Measurements from ENCODE around the gene ANAPC10. TPM values are rescaled to one million over a fixed set of nuclear protein-coding genes. Genes with fewer than 3 reads are reported as not detected.

Gene ANAPC10
- 5.7 TPM for polyA plus RNA-seq (2012; ENCODE audit: insufficient read length, low read depth)

GRCh38 chr4:145097821-145098674, at the start of gene ANAPC10, which contains the start of gene ABCE1:
TSS of gene ANAPC10 (minus strand) at chr4:145098196. CDS start at chr4:145096099, 2,097 bp downstream.
TSS of gene ABCE1 (plus strand) at chr4:145098311. CDS start at chr4:145104413, 6,102 bp downstream.
- TF ChIP-seq FOXP2 (optimal IDR thresholded peaks at IDR 0.05; ENCODE audit: borderline replicate concordance, extremely low read depth, extremely low read length, insufficient read depth) = no peak
- TF ChIP-seq REST (IDR thresholded peaks at IDR 0.05; ENCODE audit: insufficient read depth in 1 of 2, low read depth in 2 of 2, low read length in 2 of 2) = 0 out of 4 replicates have a peak, but pooled peaks of 1 of the 2 experiments have one; percentile 7
- TF ChIP-seq TAF1 (IDR thresholded peaks at IDR 0.05; ENCODE audit: borderline replicate concordance, insufficient read depth, low read length) = peak; percentile 80
- peak; percentile 92 for TF ChIP-seq POLR2AphosphoS5 (IDR thresholded peaks at IDR 0.05; ENCODE audit: low read depth, low read length)
- 0 out of 2 replicates have a peak, but pooled peaks have one; percentile 8 for TF ChIP-seq SIN3A (IDR thresholded peaks at IDR 0.05; ENCODE audit: borderline replicate concordance, insufficient read depth, low read length)

GRCh38 chr4:145132511-145133098, 34.6 kb upstream of the ANAPC10 start:
- no peak for TF ChIP-seq SIN3A (IDR thresholded peaks at IDR 0.05; ENCODE audit: borderline replicate concordance, insufficient read depth, low read length)
- no peak for TF ChIP-seq FOXP2 (optimal IDR thresholded peaks at IDR 0.05; ENCODE audit: borderline replicate concordance, extremely low read depth, extremely low read length, insufficient read depth)
- no peak for TF ChIP-seq REST (IDR thresholded peaks at IDR 0.05; ENCODE audit: insufficient read depth in 1 of 2, low read depth in 2 of 2, low read length in 2 of 2)
- peak; percentile 46 for TF ChIP-seq POLR2AphosphoS5 (IDR thresholded peaks at IDR 0.05; ENCODE audit: low read depth, low read length)

DNA sequence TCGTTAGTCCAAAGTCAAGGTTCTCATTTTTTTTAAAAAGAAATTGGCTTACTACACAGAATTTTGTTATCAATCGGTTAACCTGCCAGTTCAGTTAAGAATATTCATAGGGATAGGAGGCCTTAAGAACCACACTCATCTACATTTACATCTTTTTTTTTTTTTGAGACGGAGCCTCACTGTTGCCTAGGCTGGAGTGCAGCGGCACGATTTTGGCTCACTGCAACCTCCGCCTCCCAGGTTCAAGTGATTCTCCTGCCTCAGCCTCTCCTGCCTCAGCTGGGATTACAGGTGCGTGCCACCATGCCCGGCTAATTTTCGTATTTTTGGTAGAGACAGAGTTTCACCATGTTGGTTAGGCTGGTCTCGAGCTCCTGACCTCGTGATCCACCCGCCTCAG, 33.9 kb upstream of the ANAPC10 start:
- TF ChIP-seq TAF1 (IDR thresholded peaks at IDR 0.05; ENCODE audit: borderline replicate concordance, insufficient read depth, low read length) (no peak), REST (IDR thresholded peaks at IDR 0.05; ENCODE audit: insufficient read depth in 1 of 2, low read depth in 2 of 2, low read length in 2 of 2) (no peak), FOXP2 (optimal IDR thresholded peaks at IDR 0.05; ENCODE audit: borderline replicate concordance, extremely low read depth, extremely low read length, insufficient read depth) (no peak), POLR2AphosphoS5 (IDR thresholded peaks at IDR 0.05; ENCODE audit: low read depth, low read length) (no peak), SIN3A (IDR thresholded peaks at IDR 0.05; ENCODE audit: borderline replicate concordance, insufficient read depth, low read length) (no peak)

DNA sequence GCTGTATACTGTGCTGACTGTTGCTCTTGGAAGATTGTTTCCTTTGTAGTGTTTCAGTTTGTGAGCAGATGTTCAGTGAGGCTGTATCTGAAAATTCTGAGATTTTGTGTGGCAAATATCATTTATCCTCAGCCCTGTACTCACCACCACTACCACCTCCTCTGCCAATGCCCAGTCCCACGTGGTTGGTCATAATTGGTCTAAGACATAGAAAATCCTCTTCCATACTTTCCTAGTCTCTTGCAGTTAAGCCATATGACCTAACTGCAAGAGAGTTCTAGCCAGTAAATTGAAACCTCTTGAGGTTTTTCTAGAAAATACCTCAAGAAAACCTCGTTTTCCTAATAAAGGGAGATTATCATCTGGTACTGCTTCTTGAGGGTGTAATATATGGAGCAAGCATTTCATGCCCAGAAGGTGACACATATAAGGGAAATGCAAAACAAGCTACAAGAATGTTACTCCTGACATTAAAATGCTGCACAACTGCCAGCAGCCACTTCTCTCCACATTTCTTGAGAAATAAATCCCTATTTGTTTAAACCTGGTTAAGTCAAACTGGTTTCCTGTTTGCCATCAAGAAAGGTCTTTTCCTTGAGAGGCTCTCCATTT, 32.9 kb upstream of the ANAPC10 start:
- TF ChIP-seq REST (IDR thresholded peaks at IDR 0.05; ENCODE audit: insufficient read depth in 1 of 2, low read depth in 2 of 2, low read length in 2 of 2) = no peak
- TF ChIP-seq FOXP2 (optimal IDR thresholded peaks at IDR 0.05; ENCODE audit: borderline replicate concordance, extremely low read depth, extremely low read length, insufficient read depth) = no peak
- TF ChIP-seq SIN3A (IDR thresholded peaks at IDR 0.05; ENCODE audit: borderline replicate concordance, insufficient read depth, low read length) = no peak
- no peak; the same call in 1 of the 2 replicates for TF ChIP-seq POLR2AphosphoS5 (IDR thresholded peaks at IDR 0.05; ENCODE audit: low read depth, low read length)
- TF ChIP-seq TAF1 (IDR thresholded peaks at IDR 0.05; ENCODE audit: borderline replicate concordance, insufficient read depth, low read length) = no peak
